HCT116 (cell line): ENCODE results near the gene MSH3. TPM values are rescaled to one million over a fixed set of nuclear protein-coding genes. Genes with fewer than 3 reads are reported as not detected.

Source experiments
- ATAC-seq: fragments of 200-7000 bp; cut with Tn5 transposase; 2 replicates; pipeline ENCODE4 v1.9.1; 2020; ENCODE audit warnings: mild to moderate bottlenecking, moderate library complexity
- BruUV-seq: library from RNA; stranded (reverse); fragments of 400-500 nt; replicated peaks from 2 replicates; lab custom pipeline; 2021; lab: Mats Ljungman, UMichigan
- CTCF ChIA-PET: fragments of 300-600 bp; sonication (Branson Sonifier 250); formaldehyde crosslinking; loops from one replicate; lab custom pipeline; 2021; ENCODE audit warnings: antibody characterized with exemption; lab: Charles Lee
- POLR2A ChIA-PET: fragments of 300-600, 350-600 bp; sonication (Branson Sonifier 250); formaldehyde crosslinking; loops from one replicate; lab custom pipeline; 2021; ENCODE audit warnings: antibody characterized with exemption; lab: Charles Lee
- RAD21 ChIA-PET, 2 experiments: fragments of 300-600 bp; sonication (Branson Sonifier 250); formaldehyde crosslinking; loops; one replicate each; lab custom pipeline; 2023; ENCODE audit warnings: low total read pairs in 2 of 2; ENCODE audit not compliant: uncharacterized antibody in 2 of 2, unreplicated experiment in 2 of 2, low non-redundant PET in 1 of 2; lab: Charles Lee
- DNase-seq: peaks from one replicate; pipeline ENCODE4 v3.0.0-alpha.2; 2010; ENCODE audit warnings: low read depth, low spot score
- H2AFZ ChIP-seq: fragments of 200-600 bp; shearing (Covaris generic), sonication (generic); 2 replicates; pipeline ENCODE4 v1.6.1; 2017; ENCODE audit warnings: low read depth, mixed run types, mixed read lengths, antibody characterized with exemption, low read length; ENCODE audit not compliant: poor library complexity, severe bottlenecking
- H3K27ac ChIP-seq: 2 replicates; pipeline ENCODE4 v1.5.1; 2012; ENCODE audit warnings: low read depth, low read length
- H3K27me3 ChIP-seq: fragments of 200-600 bp; sonication (generic); 2 replicates; pipeline ENCODE4 v1.6.1; 2016; ENCODE audit warnings: mixed run types, low read length, mixed read lengths; ENCODE audit not compliant: insufficient read depth
- H3K36me3 ChIP-seq, 2 experiments: fragments of 200-500 bp in 1 of 2; fragments of 200-600 bp in 1 of 2; sonication (Bioruptor generic) in 1 of 2; sonication (generic) in 1 of 2; 2 replicates each; pipeline versions ENCODE4 v1.5.1 to v1.6.1; 2014 to 2016; ENCODE audit warnings: low read length in 2 of 2, inconsistent platforms in 1 of 2, mixed read lengths in 1 of 2, mixed run types in 1 of 2; ENCODE audit not compliant: insufficient read depth in 2 of 2, control insufficient read depth in 1 of 2
- H3K4me1 ChIP-seq, 2 experiments: fragments of 200-600 bp in 1 of 2; sonication (generic) in 1 of 2; 2 replicates each; pipeline versions ENCODE4 v1.5.1 to v1.6.1; 2012 to 2017; ENCODE audit warnings: low read length in 2 of 2, inconsistent platforms in 1 of 2, mild to moderate bottlenecking in 1 of 2, mixed read lengths in 1 of 2, mixed run types in 1 of 2, moderate library complexity in 1 of 2; ENCODE audit not compliant: insufficient read depth in 2 of 2, control insufficient read depth in 1 of 2
- H3K4me2 ChIP-seq: fragments of 200-600 bp; sonication (generic); 2 replicates; pipeline ENCODE4 v1.6.1; 2017; ENCODE audit warnings: mixed run types, low read length, mixed read lengths
- H3K4me3 ChIP-seq, 2 experiments: fragments of 200-600 bp in 1 of 2; sonication (generic) in 1 of 2; replicated peaks in 1 of 2; 2 replicates each; pipeline ENCODE4 v1.5.1; 2011 to 2016; ENCODE audit warnings: low read length in 2 of 2, control low read depth in 1 of 2, low read depth in 1 of 2, mild to moderate bottlenecking in 1 of 2, mixed read lengths in 1 of 2, mixed run types in 1 of 2
- H3K79me2 ChIP-seq: fragments of 200-600 bp; sonication (generic); 2 replicates; pipeline ENCODE4 v1.6.1; 2017; ENCODE audit warnings: mild to moderate bottlenecking, mixed run types, low read length, moderate library complexity, mixed read lengths; ENCODE audit not compliant: insufficient read depth
- H3K9ac ChIP-seq: fragments of 200-600 bp; sonication (generic); 2 replicates; pipeline ENCODE4 v1.6.1; 2016; ENCODE audit warnings: low read length, mixed read lengths
- H3K9me2 ChIP-seq: fragments of 200-600 bp; sonication (generic), shearing (Covaris generic); 2 replicates; pipeline ENCODE4 v1.6.1; 2017; ENCODE audit warnings: mixed run types, mild to moderate bottlenecking, moderate library complexity; ENCODE audit not compliant: insufficient read depth
- H3K9me3 ChIP-seq, 2 experiments: fragments of 200-500 bp in 1 of 2; fragments of 200-600 bp in 1 of 2; sonication (Bioruptor generic) in 1 of 2; sonication (generic) in 1 of 2; 2 replicates each; pipeline ENCODE4 v1.6.1; 2014 to 2017; ENCODE audit warnings: low read length in 2 of 2, mixed read lengths in 2 of 2, inconsistent platforms in 1 of 2, low read depth in 1 of 2, mild to moderate bottlenecking in 1 of 2, mixed run types in 1 of 2, moderate library complexity in 1 of 2; ENCODE audit not compliant: control insufficient read depth in 1 of 2, insufficient read depth in 1 of 2
- H4K20me1 ChIP-seq: fragments of 200-600 bp; sonication (generic), shearing (Covaris generic); 2 replicates; pipeline ENCODE4 v1.6.1; 2017; ENCODE audit warnings: mixed run types, mild to moderate bottlenecking, moderate library complexity; ENCODE audit not compliant: insufficient read depth
- CTCF ChIP-seq, 3 experiments: fragments of 200-600 bp in 1 of 3; sonication (generic) in 1 of 3; IDR thresholded peaks in 2 of 3; conservative IDR thresholded peaks in 1 of 3; 2 replicates each; pipeline ENCODE4 v1.5.1; 2012 to 2017; ENCODE audit warnings: low read depth in 2 of 3, low read length in 2 of 3, antibody characterized with exemption in 1 of 3, borderline replicate concordance in 1 of 3, control low read depth in 1 of 3, mild to moderate bottlenecking in 1 of 3, mixed read lengths in 1 of 3, mixed run types in 1 of 3, moderate library complexity in 1 of 3; ENCODE audit not compliant: insufficient read depth in 1 of 3
- SP1 ChIP-seq: IDR thresholded peaks from 2 replicates; pipeline ENCODE4 v1.6.1; 2012; ENCODE audit warnings: low read depth
- SRF ChIP-seq: IDR thresholded peaks from 2 replicates; pipeline ENCODE4 v1.6.1; 2012; ENCODE audit warnings: low read depth
- TCF7L2 ChIP-seq: IDR thresholded peaks from 2 replicates; pipeline ENCODE4 v1.7.0; 2011; ENCODE audit warnings: borderline replicate concordance, inconsistent platforms; ENCODE audit not compliant: insufficient read depth, insufficient read length; ENCODE audit errors: extremely low read depth
- intact Hi-C: fragments of 100-400 bp; cut with micrococcal nuclease; formaldehyde crosslinking; loops from 2 replicates; pipeline ENCODE4 v1.10.0; 2022
- total RNA-seq: library from RNA; stranded (reverse); gene quantifications from one replicate; pipeline ENCODE4 v1.2.1, GENCODE V29; 2021; ENCODE audit not compliant: unreplicated experiment

Gene MSH3
- total RNA-seq, 1 experiment from 2014 or later: 4.9 TPM

GRCh38 chr5:80668016-80668969 lies 13.8 kb downstream of the MSH3 start:
- ATAC-seq: no peak
- no peaks in the 10 kb centered on the region for H3K9me2 ChIP-seq

More at GRCh38 chr5:80668016-80668969, 13.8 kb downstream of the MSH3 start:
- CTCF ChIA-PET: no interaction called here
- RAD21 ChIA-PET: no interaction called here
- Histone ChIP-seq H4K20me1 (no peaks in the 10 kb centered on the region), H2AFZ (no peak overlapping the region), H3K9me3 (no peaks in the 10 kb centered on the region), H3K4me1 (no peaks in the 10 kb centered on the region), H3K27me3 (no peaks in the 10 kb centered on the region), H3K9ac (no peak overlapping the region), H3K4me2 (no peak overlapping the region), H3K4me3 (no peak overlapping the region), H3K36me3 (peaks cover 14 to 20% of the 10 kb centered on the region in 2 experiments), H3K79me2 (no peaks in the 10 kb centered on the region), H3K27ac (no peak overlapping the region)
- no TSS peak for BruUV-seq
- TF ChIP-seq SRF (no peak), CTCF (IDR thresholded peaks at IDR 0.05 in 2 of 3, conservative IDR thresholded peaks at IDR 0.05 in 1 of 3; ENCODE audit: borderline replicate concordance in 1 of 3, insufficient read depth in 1 of 3, low read depth in 2 of 3, low read length in 2 of 3) (no peak), SP1 (no peak), TCF7L2 (no peak)
- POLR2A ChIA-PET: no interaction called here
- no peak for DNase-seq
- intact Hi-C loops: no loop called here
